HG02642 (cell line): ENCODE measurements around the gene PLXND1.

Source experiments
- ATAC-seq: cut with Tn5 transposase; IDR thresholded peaks from one replicate; pipeline ENCODE4 v1.9.1; 2021; ENCODE audit warnings: mild to moderate bottlenecking; ENCODE audit not compliant: unreplicated experiment, poor library complexity

PLXND1 gene

DNA sequence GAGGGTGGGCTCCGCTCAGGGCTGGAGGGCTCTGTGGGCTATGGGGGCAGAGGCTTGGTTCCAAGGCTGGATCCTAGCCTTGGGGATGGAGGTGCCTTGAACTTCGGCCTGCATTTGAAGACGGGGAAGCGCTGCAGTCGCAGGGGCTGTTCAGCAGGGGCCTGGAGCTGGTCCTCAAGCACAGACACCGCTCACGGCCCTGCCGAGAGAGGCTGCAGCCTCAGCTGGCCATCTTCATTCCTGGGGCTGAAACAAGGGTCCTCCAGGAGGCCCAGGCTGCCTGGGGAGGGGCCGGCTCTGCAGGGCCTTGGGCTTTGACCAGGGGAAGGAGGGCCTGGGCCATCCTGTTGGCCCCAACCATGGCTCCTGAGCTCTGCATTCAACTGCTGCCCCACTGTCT, 25.6 kb upstream of the PLXND1 start:
- ATAC-seq, result no peak

DNA sequence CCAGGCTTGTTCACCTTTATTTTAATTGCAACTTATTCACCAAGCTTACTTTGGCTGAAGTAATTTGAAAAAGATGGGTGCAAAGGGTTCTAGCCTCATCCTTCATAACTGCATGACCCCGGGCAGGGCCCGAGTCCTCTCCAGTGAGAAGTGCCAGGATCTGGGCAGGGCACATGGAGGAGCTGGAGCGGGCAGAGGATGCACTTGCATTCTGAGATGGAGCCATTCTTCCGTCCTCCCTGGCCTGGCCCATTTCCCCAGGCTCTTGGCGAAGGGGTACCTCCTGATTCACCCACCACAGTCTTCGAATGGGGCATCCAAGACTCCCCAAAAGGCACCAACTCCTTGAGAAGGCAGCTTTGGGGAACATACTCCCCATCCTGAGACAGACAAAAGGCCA, 22.5 kb upstream of the PLXND1 start:
- no peak for ATAC-seq

- no peak for ATAC-seq
Measured at GRCh38 chr3:129628169-129628522, 21.7 kb upstream of the PLXND1 start.

- ATAC-seq, result peak; percentile 12
Measured at GRCh38 chr3:129627350-129628168, 21.1 kb upstream of the PLXND1 start.

GRCh38 chr3:129626744-129627349, 20.4 kb upstream of the PLXND1 start:
- ATAC-seq, result peak; percentile 92

DNA sequence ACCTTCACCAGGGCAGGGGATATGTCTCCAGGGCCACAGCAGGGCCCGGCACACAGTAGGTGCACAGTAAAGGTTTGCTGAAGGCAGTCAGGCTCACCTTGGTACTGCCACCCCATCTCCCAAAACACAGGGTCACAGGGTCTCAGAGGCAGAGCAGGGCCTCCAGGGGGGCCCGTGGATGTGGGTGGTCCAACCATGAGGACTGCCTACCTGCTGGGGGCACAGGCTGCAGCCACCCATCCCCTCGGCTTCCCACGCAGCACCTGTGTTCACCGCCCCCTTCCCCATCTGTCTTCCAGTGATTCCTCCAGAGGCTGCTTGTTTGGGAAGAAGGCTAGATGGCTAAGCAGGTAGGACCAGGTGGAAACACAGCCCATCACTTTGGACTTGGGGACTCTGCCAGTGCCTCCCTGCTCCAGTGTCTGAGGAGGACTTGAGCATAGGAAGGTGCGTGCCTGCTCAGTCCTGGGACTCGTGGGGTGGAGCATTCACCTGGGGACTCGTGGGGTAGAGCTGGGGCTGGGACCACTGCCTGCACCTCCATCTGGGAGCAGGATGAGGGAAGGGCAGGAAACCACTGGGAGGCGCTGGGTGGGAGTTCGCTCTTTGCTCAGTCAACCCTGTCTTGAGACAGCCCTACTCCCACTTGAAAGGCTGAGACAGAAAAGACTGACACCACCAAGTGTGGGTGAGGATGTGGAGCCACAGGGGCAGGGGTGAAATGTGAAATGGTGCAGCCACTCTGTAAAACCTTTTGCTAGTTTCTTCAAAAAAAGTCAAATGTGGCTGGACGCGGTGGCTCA, 18.8 kb upstream of the PLXND1 start:
- no peak for ATAC-seq

DNA sequence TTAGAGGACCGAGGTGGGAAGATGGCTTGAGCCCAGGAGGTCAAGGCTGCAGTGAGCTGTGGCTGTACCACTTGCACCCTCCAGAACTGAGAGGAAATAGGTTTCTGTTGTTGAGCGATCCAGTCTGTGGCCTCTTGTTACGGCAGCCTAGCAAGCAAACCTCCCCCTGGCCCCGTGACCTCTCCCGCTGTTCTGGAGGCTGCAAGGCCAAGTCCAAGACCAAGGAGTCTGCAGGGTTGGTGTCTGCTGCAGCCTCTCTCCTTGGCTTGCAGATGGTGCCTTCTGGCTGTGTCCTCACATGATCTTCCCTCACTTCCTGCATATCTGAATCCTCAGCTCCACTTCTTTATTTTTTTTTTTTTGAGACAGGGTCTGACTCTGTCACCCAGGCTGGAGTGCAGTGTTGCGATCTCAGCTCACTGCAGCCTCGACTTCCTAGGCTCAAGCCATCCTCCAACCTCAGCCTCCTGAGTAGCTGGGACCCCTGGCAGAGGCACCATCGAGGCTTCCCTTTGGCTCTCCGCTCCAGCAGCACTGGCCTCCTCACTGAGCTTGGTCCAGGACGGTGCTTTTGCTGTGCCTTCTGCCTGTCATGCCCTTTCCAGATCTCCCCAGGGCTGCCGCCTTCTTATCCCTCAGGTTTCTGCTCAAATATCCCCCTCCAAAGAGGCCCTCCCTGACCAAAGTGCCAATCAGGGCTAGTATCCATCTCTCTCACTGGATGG, 18.0 kb upstream of the PLXND1 start:
- no peak for ATAC-seq

DNA sequence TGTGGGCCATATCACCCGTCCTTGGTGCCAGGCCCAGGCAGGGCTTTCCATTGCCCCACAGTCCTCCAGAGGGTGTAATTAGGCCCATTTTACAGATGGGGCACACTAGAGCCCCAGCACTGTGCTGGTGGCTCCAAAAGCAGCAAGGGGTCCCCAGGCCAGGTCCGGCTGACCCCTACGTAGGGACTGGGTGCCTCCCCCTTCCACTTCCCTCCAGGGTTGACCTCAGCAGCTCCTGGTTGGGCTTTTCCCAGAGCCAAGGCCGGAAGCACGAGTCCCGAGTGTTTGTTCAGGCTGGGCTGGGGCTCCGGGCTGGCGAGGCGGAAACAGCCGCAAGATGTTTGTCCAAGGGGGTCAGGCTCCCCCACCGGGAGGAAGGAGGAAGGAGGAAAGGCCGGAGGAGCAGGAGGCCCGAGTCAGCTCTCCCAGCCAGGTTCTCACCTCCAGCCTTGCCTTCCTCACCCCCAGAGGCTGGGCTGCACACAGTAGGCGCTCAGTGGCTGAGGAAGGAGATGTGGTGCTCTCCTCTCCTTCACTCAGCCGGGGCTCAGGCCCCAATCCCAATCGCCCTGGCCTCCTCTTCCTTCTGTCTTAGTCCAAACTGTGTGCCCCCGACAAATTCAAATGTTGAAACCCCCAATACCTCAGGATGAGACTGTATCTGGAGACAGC, 17.1 kb upstream of the PLXND1 start:
- ATAC-seq, result no peak

DNA sequence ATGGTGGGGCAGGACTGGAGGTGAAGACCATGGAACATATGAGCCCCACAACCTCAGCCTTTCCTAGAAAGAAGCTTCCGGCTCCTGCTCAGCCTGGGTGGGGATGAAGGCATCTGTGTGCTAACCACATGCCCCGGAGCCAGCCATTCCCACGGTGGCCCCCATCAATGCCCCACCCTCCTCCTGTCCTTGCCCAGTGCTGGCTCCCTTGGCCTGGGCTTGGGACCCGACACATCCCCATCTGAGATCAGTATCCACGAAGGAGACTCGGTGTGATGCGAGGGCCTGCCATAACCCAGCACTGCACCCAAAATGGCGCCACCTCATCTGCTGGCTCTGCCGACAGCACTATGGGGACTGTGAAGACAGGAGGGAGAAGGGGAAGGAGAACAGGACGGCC, 16.5 kb upstream of the PLXND1 start:
- no peak for ATAC-seq

DNA sequence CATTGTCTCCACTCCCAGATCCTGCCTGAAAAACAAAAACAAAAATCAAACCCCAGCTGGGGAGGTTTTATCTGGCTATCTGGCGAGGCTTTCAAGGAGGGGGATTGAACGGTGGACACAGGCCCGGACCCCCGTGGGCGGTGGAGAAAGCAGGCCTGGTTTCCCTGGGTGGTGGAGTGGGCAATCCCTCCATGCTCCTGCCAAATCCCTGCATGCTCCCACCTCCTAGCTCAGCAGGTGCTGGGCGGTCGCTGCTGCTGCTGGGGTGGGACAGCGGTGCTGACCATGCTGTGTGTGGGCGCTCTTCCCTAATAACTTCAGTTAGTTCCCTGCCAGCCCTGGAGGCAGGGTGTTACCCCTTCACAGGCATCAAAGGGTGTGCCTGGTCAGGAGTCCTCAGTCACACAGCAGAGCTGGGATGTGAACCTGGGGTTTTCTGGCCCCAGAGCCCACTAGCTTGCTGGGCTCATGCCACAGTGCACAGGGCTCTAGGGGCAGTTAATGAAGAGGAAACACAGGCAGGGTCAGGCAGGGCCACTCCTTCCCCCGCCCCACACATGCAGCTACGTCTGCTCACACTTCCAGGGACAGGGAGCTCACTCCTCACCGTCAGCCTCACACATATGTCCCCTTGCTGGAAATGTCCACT, 15.9 kb upstream of the PLXND1 start:
- no peak for ATAC-seq

DNA sequence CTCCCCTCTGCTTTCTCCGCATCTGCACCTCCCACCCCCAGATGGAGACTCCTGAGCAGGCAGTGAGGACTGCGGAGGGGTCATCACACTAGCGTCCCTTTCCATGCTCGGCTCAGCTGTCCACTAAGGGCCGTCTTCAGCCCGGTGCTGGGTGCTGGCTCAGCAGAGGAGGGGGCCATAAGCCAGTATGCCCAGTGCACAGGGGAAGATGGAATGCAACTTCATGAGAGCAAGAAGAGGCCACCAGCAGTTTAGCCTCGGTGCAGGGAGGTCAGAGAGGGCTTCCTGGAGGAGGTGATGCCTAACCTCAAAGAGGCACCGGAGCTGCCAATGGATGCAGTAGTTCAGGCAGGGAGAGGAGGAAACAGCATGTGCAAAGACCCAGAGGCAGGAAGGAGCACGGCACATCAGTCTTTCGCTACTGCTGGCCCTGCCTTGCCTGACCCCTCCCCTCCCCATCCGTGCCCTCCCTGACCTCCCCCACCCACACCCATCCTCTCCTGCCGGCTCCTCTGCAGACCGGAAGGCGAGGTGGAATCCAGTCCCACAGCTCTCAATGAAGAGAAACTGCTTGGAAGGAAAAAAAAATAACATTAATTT, 15.2 kb upstream of the PLXND1 start:
- no peak for ATAC-seq

- ATAC-seq, result no peak
Measured at GRCh38 chr3:129620828-129621559, 14.5 kb upstream of the PLXND1 start.

DNA sequence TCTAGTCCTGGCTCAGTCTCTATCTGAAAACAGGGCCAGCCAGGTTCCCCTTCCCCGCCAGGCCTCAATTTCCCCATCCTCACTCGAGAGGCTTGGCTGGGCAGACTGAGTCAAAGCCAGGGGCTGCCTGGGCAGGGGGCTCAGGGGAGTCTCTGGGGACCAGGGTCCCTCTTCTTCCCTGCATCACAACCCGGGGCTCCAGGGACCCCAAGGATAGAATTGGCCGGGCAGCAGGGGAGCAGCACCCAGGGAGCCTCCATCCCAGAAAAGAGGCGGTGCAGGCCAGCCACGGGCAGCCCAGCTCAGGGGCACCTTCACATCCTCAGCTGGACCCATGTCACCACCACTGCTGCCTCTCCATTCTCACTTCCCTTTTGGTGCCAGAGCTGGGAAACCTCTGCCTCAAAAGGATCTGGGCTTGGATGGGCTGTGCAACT, 13.3 kb upstream of the PLXND1 start:
- ATAC-seq, result no peak

GRCh38 chr3:129618901-129619671, 12.6 kb upstream of the PLXND1 start:
- ATAC-seq, result no peak

GRCh38 chr3:129618186-129618820, 11.8 kb upstream of the PLXND1 start:
- ATAC-seq, result no peak

DNA sequence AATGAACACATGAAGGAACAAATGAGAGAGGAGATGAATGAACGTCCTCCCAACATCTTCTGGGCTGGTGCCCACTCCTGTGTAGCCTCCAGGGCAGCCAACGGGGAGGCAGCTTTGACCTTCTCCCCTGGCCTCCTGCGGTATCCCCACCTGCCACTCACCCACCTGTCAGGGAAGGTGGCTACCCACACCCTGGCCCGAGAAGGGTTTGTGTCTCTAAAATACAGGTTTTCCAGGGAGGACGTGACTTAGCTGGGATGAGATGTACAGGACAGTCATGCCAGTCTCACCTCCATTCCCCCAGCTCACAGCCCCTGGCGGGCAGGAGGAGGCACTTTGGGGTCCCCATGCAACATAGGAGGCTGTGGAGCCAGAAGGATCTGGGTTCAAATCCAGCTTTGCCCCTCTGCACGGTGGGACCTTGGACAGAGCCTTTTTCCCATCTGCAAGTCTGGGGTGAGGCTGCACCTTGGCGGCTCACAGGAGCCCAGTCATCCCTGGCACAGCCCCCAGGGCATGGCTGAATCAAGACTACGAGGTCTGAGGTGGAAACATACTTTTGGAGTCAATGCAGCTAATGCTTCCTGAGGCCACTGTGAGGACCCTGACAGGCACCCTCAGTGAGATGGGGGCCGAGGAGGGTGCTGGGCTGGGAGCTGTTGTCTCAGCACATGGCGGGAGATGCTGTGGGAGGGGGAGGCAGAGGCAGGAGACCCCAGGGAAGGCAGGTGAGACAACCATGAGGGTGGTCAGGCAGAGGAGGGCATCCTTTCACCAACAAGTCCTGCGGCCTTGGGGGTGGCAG, 11.1 kb upstream of the PLXND1 start:
- no peak for ATAC-seq

GRCh38 chr3:129616713-129617112, 10.2 kb upstream of the PLXND1 start:
- ATAC-seq, result no peak
